IMR-90 (cell line): ENCODE results near the gene MYL2. TPM values are rescaled to one million over a fixed set of nuclear protein-coding genes. Genes with fewer than 3 reads are reported as not detected.

ENCODE experiments used
- ATAC-seq: fragments of 200-7000 bp; cut with Tn5 transposase; 2 replicates; pipeline ENCODE4 v1.9.1; 2020; ENCODE audit warnings: low read depth, mild to moderate bottlenecking, moderate library complexity
- BruUV-seq: library from RNA; stranded (reverse); fragments of 400-500 nt; replicated peaks from 2 replicates; lab custom pipeline; 2021; lab: Mats Ljungman, UMichigan
- CTCF ChIA-PET: fragments of 300-600 bp; formaldehyde crosslinking; extraction: SDS; loops from one replicate; lab custom pipeline; 2021; ENCODE audit warnings: antibody characterized with exemption; lab: Yijun Ruan, JAX
- POLR2A ChIA-PET: fragments of 300-600 bp; sonication (Branson Sonifier 250); formaldehyde crosslinking; loops from one replicate; lab custom pipeline; 2022; ENCODE audit warnings: antibody characterized with exemption; ENCODE audit not compliant: unreplicated experiment; lab: Charles Lee
- DNase-seq: peaks from one replicate; pipeline ENCODE4 v3.0.0; 2013
- H2AFZ ChIP-seq: replicated peaks from 2 replicates; pipeline ENCODE3; 2013; ENCODE audit warnings: low read length, mild to moderate bottlenecking; ENCODE audit not compliant: poor library complexity
- H2AK5ac ChIP-seq: 2 replicates; pipeline ENCODE4 v1.6.1; 2013; ENCODE audit warnings: low read depth, low read length, inconsistent platforms
- H2AK9ac ChIP-seq: replicated peaks from 2 replicates; pipeline ENCODE3; 2013; ENCODE audit warnings: mild to moderate bottlenecking, low read depth, low read length, moderate library complexity; ENCODE audit not compliant: poor library complexity
- H2BK120ac ChIP-seq: 2 replicates; pipeline ENCODE4 v1.6.1; 2013; ENCODE audit warnings: low read depth, low read length, inconsistent platforms
- H2BK15ac ChIP-seq: 3 replicates; pipeline ENCODE4 v1.6.1; 2013; ENCODE audit warnings: low read depth, low read length, inconsistent platforms
- H2BK20ac ChIP-seq: 2 replicates; pipeline ENCODE4 v1.6.1; 2013; ENCODE audit warnings: low read depth, mild to moderate bottlenecking, inconsistent platforms, low read length, moderate library complexity
- H2BK5ac ChIP-seq: 2 replicates; pipeline ENCODE4 v1.6.1; 2013; ENCODE audit warnings: mild to moderate bottlenecking, low read depth, low read length, inconsistent platforms; ENCODE audit not compliant: poor library complexity, severe bottlenecking
- H3K14ac ChIP-seq: replicated peaks from 2 replicates; pipeline ENCODE4 v1.6.1; 2013; ENCODE audit warnings: low read depth, low read length, inconsistent platforms
- H3K18ac ChIP-seq: 2 replicates; pipeline ENCODE4 v1.6.1; 2013; ENCODE audit warnings: low read depth, low read length, control low read depth
- H3K23ac ChIP-seq: 2 replicates; pipeline ENCODE4 v1.6.1; 2013; ENCODE audit warnings: low read depth, low read length, inconsistent platforms
- H3K27ac ChIP-seq: 2 replicates; pipeline ENCODE4 v1.5.1; 2013; ENCODE audit warnings: mild to moderate bottlenecking, control low read depth, low read length; ENCODE audit not compliant: insufficient read depth
- H3K27me3 ChIP-seq: 2 replicates; pipeline ENCODE4 v1.6.1; 2013; ENCODE audit warnings: low read length; ENCODE audit not compliant: control insufficient read depth, insufficient read depth
- H3K36me3 ChIP-seq: 2 replicates; pipeline ENCODE4 v1.6.1; 2013; ENCODE audit warnings: low read length, mixed read lengths; ENCODE audit not compliant: control insufficient read depth, insufficient read depth
- H3K4ac ChIP-seq: 2 replicates; pipeline ENCODE4 v1.6.1; 2013; ENCODE audit warnings: low read depth, low read length, inconsistent platforms
- H3K4me1 ChIP-seq: 2 replicates; pipeline ENCODE4 v1.6.1; 2013; ENCODE audit warnings: low read length, mixed read lengths; ENCODE audit not compliant: control insufficient read depth, insufficient read depth
- H3K4me2 ChIP-seq: 2 replicates; pipeline ENCODE4 v1.6.1; 2013; ENCODE audit warnings: low read depth, mild to moderate bottlenecking, control low read depth, low read length, moderate library complexity
- H3K4me3 ChIP-seq: 2 replicates; pipeline ENCODE4 v1.5.1; 2013; ENCODE audit warnings: low read depth, mild to moderate bottlenecking, control low read depth, low read length, moderate library complexity; ENCODE audit not compliant: insufficient read depth
- H3K56ac ChIP-seq: 2 replicates; pipeline ENCODE4 v1.6.1; 2013; ENCODE audit warnings: low read length, inconsistent platforms; ENCODE audit not compliant: insufficient read depth; ENCODE audit errors: extremely low read depth
- H3K79me1 ChIP-seq, 2 experiments: 2 replicates each; pipeline ENCODE4 v1.6.1; 2013; ENCODE audit warnings: low read length in 2 of 2, inconsistent platforms in 1 of 2, low read depth in 1 of 2
- H3K9ac ChIP-seq: 2 replicates; pipeline ENCODE4 v1.6.1; 2013; ENCODE audit warnings: low read depth, low read length, control low read depth
- H3K9me1 ChIP-seq: 2 replicates; pipeline ENCODE4 v1.6.1; 2013; ENCODE audit warnings: low read length, inconsistent platforms; ENCODE audit not compliant: insufficient read depth
- H3K9me3 ChIP-seq: 2 replicates; pipeline ENCODE4 v1.6.1; 2013; ENCODE audit warnings: low read length; ENCODE audit not compliant: control insufficient read depth, insufficient read depth
- H4K20me1 ChIP-seq: 2 replicates; pipeline ENCODE4 v1.6.1; 2013; ENCODE audit warnings: low read length, inconsistent platforms; ENCODE audit not compliant: insufficient read depth
- H4K5ac ChIP-seq: 2 replicates; pipeline ENCODE4 v1.6.1; 2013; ENCODE audit warnings: mild to moderate bottlenecking, low read depth, low read length, control low read depth
- H4K8ac ChIP-seq, 2 experiments: 2 replicates each; pipeline ENCODE4 v1.6.1; 2013; ENCODE audit warnings: low read depth in 2 of 2, low read length in 2 of 2, control low read depth in 1 of 2, inconsistent platforms in 1 of 2
- H4K91ac ChIP-seq: 2 replicates; pipeline ENCODE4 v1.6.1; 2013; ENCODE audit warnings: low read depth, low read length, inconsistent platforms; ENCODE audit not compliant: insufficient read depth
- ELK1 ChIP-seq: fragments of 150-350 bp; IDR thresholded peaks from 2 replicates; pipeline ENCODE4 v1.6.1; 2016; ENCODE audit warnings: low read depth, mild to moderate bottlenecking, low read length, moderate library complexity, borderline replicate concordance
- RAD21 ChIP-seq: IDR thresholded peaks from 2 replicates; pipeline ENCODE4 v1.6.1; 2012; ENCODE audit warnings: low read length, improper control_type of control experiment
- RFX5 ChIP-seq: IDR thresholded peaks from 2 replicates; pipeline ENCODE4 v1.8.0; 2012; ENCODE audit warnings: low read depth, mild to moderate bottlenecking, low read length, moderate library complexity
- SMC3 ChIP-seq: fragments of 150-350 bp; IDR thresholded peaks from 2 replicates; pipeline ENCODE4 v1.6.1; 2016; ENCODE audit warnings: low read depth, mild to moderate bottlenecking, antibody characterized with exemption, low read length, moderate library complexity
- WGBS, 2 experiments: methylation state at CpG; one replicate each; pipeline versions ENCODE4 v1.1.5 to v1.1.7; 2013; ENCODE audit warnings: missing lambda C conversion rate in 2 of 2; ENCODE audit not compliant: insufficient read length in 1 of 2; ENCODE audit errors: extremely low coverage in 2 of 2; 5-methylcytosine and 5-hydroxymethylcytosine counted together
- dilution Hi-C: fragments of 300-500 bp; cut with HindIII; formaldehyde crosslinking; loops from one replicate; pipeline ENCODE4 v1.14.3; 2018; ENCODE audit warnings: low sequenced_read_pairs; ENCODE audit not compliant: unreplicated experiment
- in situ Hi-C: fragments of 300-500 bp; cut with MboI; formaldehyde crosslinking; loops from 3 replicates; pipeline ENCODE4 v1.14.3; 2019; ENCODE audit warnings: low sequenced_read_pairs, inconsistent platforms, mixed read lengths
- intact Hi-C: fragments of 100-400 bp; cut with micrococcal nuclease; formaldehyde crosslinking; loops from 2 replicates; pipeline ENCODE4 v1.10.0; 2022
- polyA plus RNA-seq, 3 experiments: library from polyadenylated mRNA; depleted of rRNA; stranded (reverse); fragments of >200 nt; gene quantifications; 2 replicates each; pipeline ENCODE4 v1.2.3, GENCODE V29; 2012; ENCODE audit warnings: low replicate concordance in 1 of 3
- total RNA-seq: library from RNA; depleted of rRNA; stranded (reverse); fragments of >200 nt; gene quantifications from 2 replicates; pipeline ENCODE4 v1.2.3, GENCODE V29; 2012
- TF ChIP-seq, protein P1 (sequence below): conservative IDR thresholded peaks from 2 replicates; pipeline ENCODE4 v1.5.1; 2012; ENCODE audit warnings: mild to moderate bottlenecking, low read depth, low read length, improper control_type of control experiment

MYL2 gene
- total and polyA plus RNA-seq, 2 of the 4 experiments (the other 2 are of a cell fraction): not detected

DNA sequence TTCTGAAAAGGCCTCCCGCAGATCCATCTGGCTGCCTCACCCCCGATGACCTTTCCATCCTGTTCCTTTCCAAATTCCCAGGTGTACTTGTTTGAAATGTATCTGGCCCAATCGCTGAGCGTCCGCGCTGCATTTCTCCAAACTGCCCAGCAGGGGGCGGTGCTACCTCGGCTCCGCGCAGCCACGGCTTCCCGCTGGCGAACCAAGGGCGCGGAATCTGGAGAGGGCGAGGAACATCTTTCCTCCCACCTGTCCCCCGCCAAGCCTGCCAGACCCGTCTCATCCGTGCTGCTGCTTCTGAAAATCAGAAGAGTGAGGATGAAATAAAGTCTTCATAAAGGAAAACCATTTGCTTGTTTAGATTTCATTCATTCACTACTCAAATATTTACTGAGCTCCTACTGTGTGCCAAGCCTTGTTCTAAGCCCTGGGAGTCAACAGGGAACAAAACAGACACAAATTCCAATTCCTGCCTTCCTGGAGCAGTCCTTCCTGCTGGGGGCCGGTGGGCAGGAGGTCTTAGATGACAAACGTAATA lies 16.8 kb upstream of the MYL2 start:
- no TSS peak for BruUV-seq
- in situ Hi-C loops: loop anchor here (10.0 kb wide), 1 partner anchor 378 kb away; no protein-coding TSS in a partner anchor

More for the DNA sequence above, 16.8 kb upstream of the MYL2 start:
- ATAC-seq (peak; percentile 89), DNase-seq (peak; percentile 23)
- H3K4me2 ChIP-seq: no peak overlapping the region
- no peak overlapping the region for H3K56ac ChIP-seq
- dilution Hi-C loops (no loop called here), intact Hi-C loops (loop anchor here (1.0 kb wide), 2 partner anchors 361 to 376 kb away; no protein-coding TSS in a partner anchor)
- H3K9ac ChIP-seq: no peak overlapping the region
- POLR2A ChIA-PET: interaction anchor here (0.6 kb wide), 1 partner anchor 378 kb away, joined by 5 read pairs; no protein-coding TSS in a partner anchor
- H2BK15ac ChIP-seq: no peak overlapping the region
- peak overlapping the region; percentile 55 for H2AFZ ChIP-seq
- no peak overlapping the region for H2BK20ac ChIP-seq
- no peaks in the 10 kb centered on the region for H3K36me3 ChIP-seq
- H4K20me1 ChIP-seq: no peaks in the 10 kb centered on the region
- no peak overlapping the region for H4K8ac ChIP-seq
- H2BK120ac ChIP-seq: no peak overlapping the region
- H3K4me1 ChIP-seq: no peaks in the 10 kb centered on the region
- peaks cover 4% of the 10 kb centered on the region for H3K27me3 ChIP-seq
- no peak overlapping the region for H2BK5ac ChIP-seq
- H3K18ac ChIP-seq: no peak overlapping the region
- H4K5ac ChIP-seq: no peak overlapping the region
- no peak overlapping the region for H3K27ac ChIP-seq
- peak; percentile 75 for TF ChIP-seq RAD21
- no peak for TF ChIP-seq RFX5
- TF ChIP-seq ELK1: no peak
- TF ChIP-seq SMC3: peak; percentile 59
- TF ChIP-seq, protein P1, sequence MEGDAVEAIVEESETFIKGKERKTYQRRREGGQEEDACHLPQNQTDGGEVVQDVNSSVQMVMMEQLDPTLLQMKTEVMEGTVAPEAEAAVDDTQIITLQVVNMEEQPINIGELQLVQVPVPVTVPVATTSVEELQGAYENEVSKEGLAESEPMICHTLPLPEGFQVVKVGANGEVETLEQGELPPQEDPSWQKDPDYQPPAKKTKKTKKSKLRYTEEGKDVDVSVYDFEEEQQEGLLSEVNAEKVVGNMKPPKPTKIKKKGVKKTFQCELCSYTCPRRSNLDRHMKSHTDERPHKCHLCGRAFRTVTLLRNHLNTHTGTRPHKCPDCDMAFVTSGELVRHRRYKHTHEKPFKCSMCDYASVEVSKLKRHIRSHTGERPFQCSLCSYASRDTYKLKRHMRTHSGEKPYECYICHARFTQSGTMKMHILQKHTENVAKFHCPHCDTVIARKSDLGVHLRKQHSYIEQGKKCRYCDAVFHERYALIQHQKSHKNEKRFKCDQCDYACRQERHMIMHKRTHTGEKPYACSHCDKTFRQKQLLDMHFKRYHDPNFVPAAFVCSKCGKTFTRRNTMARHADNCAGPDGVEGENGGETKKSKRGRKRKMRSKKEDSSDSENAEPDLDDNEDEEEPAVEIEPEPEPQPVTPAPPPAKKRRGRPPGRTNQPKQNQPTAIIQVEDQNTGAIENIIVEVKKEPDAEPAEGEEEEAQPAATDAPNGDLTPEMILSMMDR: peak; percentile 78
- no peak overlapping the region for H4K91ac ChIP-seq
- no peak overlapping the region for H3K14ac ChIP-seq
- no peak overlapping the region for H3K4ac ChIP-seq
- WGBS, 2 experiments: 0% methylated on average over 4 of the region's 21 CpGs; no CpG with 5 or more reads in 1 of the 2 experiments
- H2AK5ac ChIP-seq: no peak overlapping the region
- no peaks in the 10 kb centered on the region for H3K9me3 ChIP-seq
- no peak overlapping the region for H2AK9ac ChIP-seq
- no peak overlapping the region for H3K23ac ChIP-seq
- no peaks in the 10 kb centered on the region for H3K79me1 ChIP-seq
- H3K9me1 ChIP-seq: no peaks in the 10 kb centered on the region
- CTCF ChIA-PET: interaction anchor here (0.8 to 1.0 kb wide), 2 partner anchors 362 to 376 kb away, joined by 3 to 7 read pairs; no protein-coding TSS in a partner anchor
- H3K4me3 ChIP-seq: no peak overlapping the region
